B cell (primary cell): ENCODE results near the gene SLC36A1. TPM values are rescaled to one million over a fixed set of nuclear protein-coding genes. Genes with fewer than 3 reads are reported as not detected.

Source experiments
- ATAC-seq: fragments of 200-7000 bp; cut with Tn5 transposase; one replicate; pipeline ENCODE4 v1.10.0; 2021; ENCODE audit warnings: low read depth, mild to moderate bottlenecking, moderate number of reproducible peaks, moderate library complexity
- CTCF ChIA-PET: fragments of 350-600 bp; sonication (Branson Sonifier 250); formaldehyde crosslinking; loops from one replicate; lab custom pipeline; 2021; ENCODE audit warnings: antibody characterized with exemption, inconsistent platforms; lab: Charles Lee
- POLR2A ChIA-PET: fragments of 350-600 bp; sonication (Branson Sonifier 250); formaldehyde crosslinking; loops from one replicate; lab custom pipeline; 2021; ENCODE audit warnings: antibody characterized with exemption; lab: Charles Lee
- DNase-seq: peaks from one replicate; pipeline ENCODE4 v3.0.0; 2013
- H2AFZ ChIP-seq: 2 replicates; pipeline ENCODE4 v1.6.1; 2012; ENCODE audit warnings: mild to moderate bottlenecking, low read depth, low read length; ENCODE audit not compliant: insufficient read depth, poor library complexity, severe bottlenecking
- H3K27ac ChIP-seq, 2 donors: 1 replicate in 1 of 2; 2 replicates in 1 of 2; pipeline ENCODE4 v1.5.1; 2012 to 2013; ENCODE audit warnings: low read length in 2 of 2, mild to moderate bottlenecking in 2 of 2, moderate library complexity in 1 of 2
- H3K27me3 ChIP-seq, 4 experiments: fragments of 200-600 bp in 1 of 4; sonication (generic) in 1 of 4; replicated peaks in 1 of 4; 1 replicate in 2 of 4; 2 replicates in 2 of 4; pipeline versions ENCODE4 v1.6.1 to v1.7.0; 2013 to 2016; ENCODE audit warnings: low read length in 3 of 4, mild to moderate bottlenecking in 2 of 4, mixed read lengths in 1 of 4, moderate library complexity in 1 of 4; ENCODE audit not compliant: insufficient read depth in 4 of 4, control insufficient read depth in 3 of 4; ENCODE audit errors: control extremely low read depth in 1 of 4
- H3K36me3 ChIP-seq, 2 experiments: replicated peaks in 1 of 2; 1 replicate in 1 of 2; 2 replicates in 1 of 2; pipeline versions ENCODE4 v1.6.1 to v1.7.1; 2013; ENCODE audit warnings: low read length in 1 of 2; ENCODE audit not compliant: insufficient read depth in 2 of 2, control insufficient read depth in 1 of 2; ENCODE audit errors: control extremely low read depth in 1 of 2, extremely low read depth in 1 of 2
- H3K4me1 ChIP-seq, 2 donors: fragments of 200-600 bp in 1 of 2; sonication (generic) in 1 of 2; 1 replicate in 1 of 2; 2 replicates in 1 of 2; pipeline versions ENCODE4 v1.5.1 to v1.6.1; 2013 to 2017; ENCODE audit warnings: low read length in 2 of 2; ENCODE audit not compliant: control insufficient read depth in 2 of 2, insufficient read depth in 2 of 2
- H3K4me2 ChIP-seq: replicated peaks from 2 replicates; pipeline ENCODE3; 2012; ENCODE audit warnings: mild to moderate bottlenecking, low read depth, low read length; ENCODE audit not compliant: poor library complexity, severe bottlenecking
- H3K4me3 ChIP-seq, 5 experiments: fragments of 200-600 bp in 1 of 5; sonication (generic) in 1 of 5; 1 replicate in 3 of 5; 2 replicates in 2 of 5; pipeline versions ENCODE4 v1.5.1 to v1.7.0; 2011 to 2016; ENCODE audit warnings: low read length in 4 of 5, mild to moderate bottlenecking in 4 of 5, low read depth in 2 of 5, control low read depth in 1 of 5, moderate library complexity in 1 of 5; ENCODE audit not compliant: insufficient read depth in 1 of 5; ENCODE audit errors: control extremely low read depth in 1 of 5, extremely low read depth in 1 of 5
- H3K79me2 ChIP-seq: fragments of 200-600 bp; sonication (generic); one replicate; pipeline ENCODE4 v1.6.0; 2016; ENCODE audit warnings: low read length; ENCODE audit not compliant: control insufficient read depth, insufficient read depth
- H3K9ac ChIP-seq: fragments of 200-600 bp; sonication (generic); 2 replicates; pipeline ENCODE4 v1.6.1; 2017; ENCODE audit warnings: mild to moderate bottlenecking, low read length, moderate library complexity
- H3K9me3 ChIP-seq, 3 donors: one replicate each; pipeline versions ENCODE4 v1.6.1 to v1.7.1; 2013; ENCODE audit warnings: low read length in 2 of 3; ENCODE audit not compliant: control insufficient read depth in 2 of 3, insufficient read depth in 1 of 3; ENCODE audit errors: control extremely low read depth in 1 of 3
- H4K20me1 ChIP-seq: 2 replicates; pipeline ENCODE4 v1.6.0; 2012; ENCODE audit warnings: mild to moderate bottlenecking, low read length; ENCODE audit not compliant: insufficient read depth, control insufficient read depth, poor library complexity, severe bottlenecking
- H3K27ac Mint-ChIP-seq: one replicate; pipeline ENCODE4 v1.8.0; 2021; ENCODE audit warnings: mixed read lengths
- H3K27me3 Mint-ChIP-seq: one replicate; pipeline ENCODE4 v1.8.0; 2021; ENCODE audit warnings: mixed read lengths
- H3K4me1 Mint-ChIP-seq: one replicate; pipeline ENCODE4 v1.8.0; 2021; ENCODE audit warnings: mixed read lengths
- H3K4me3 Mint-ChIP-seq: one replicate; pipeline ENCODE4 v1.8.0; 2021; ENCODE audit warnings: mixed read lengths
- H3K9me3 Mint-ChIP-seq: one replicate; pipeline ENCODE4 v1.8.0; 2022; ENCODE audit warnings: mixed read lengths; ENCODE audit not compliant: insufficient read depth
- EZH2 ChIP-seq: IDR thresholded peaks from 2 replicates; pipeline ENCODE4 v1.6.1; 2012; ENCODE audit warnings: borderline replicate concordance, low read depth, mild to moderate bottlenecking, moderate library complexity, low read length; ENCODE audit not compliant: insufficient read depth, poor library complexity, severe bottlenecking
- WGBS: methylation state at CpG from one replicate; pipeline ENCODE4 v1.1.5; 2013; ENCODE audit warnings: missing lambda C conversion rate; ENCODE audit not compliant: insufficient coverage; 5-methylcytosine and 5-hydroxymethylcytosine counted together
- intact Hi-C: fragments of 100-400 bp; cut with micrococcal nuclease; formaldehyde crosslinking; loops from one replicate; pipeline ENCODE4 v1.10.0; 2022
- polyA plus RNA-seq: library from polyadenylated mRNA; depleted of rRNA; stranded (reverse); fragments of >200 nt; gene quantifications from 2 replicates; pipeline ENCODE4 v1.2.3, GENCODE V29; 2012
- total RNA-seq, 2 donors: library from RNA; stranded (reverse); fragments of 120-200 nt in 1 of 2; gene quantifications; 1 replicate in 1 of 2; 2 replicates in 1 of 2; pipeline versions ENCODE4 v1.2.3 to v1.2.4, GENCODE V29; 2013 to 2022
- TF ChIP-seq, protein P1 (sequence below): fragments of 200-600 bp; IDR thresholded peaks from one replicate; pipeline ENCODE4 v1.8.0; 2022; ENCODE audit warnings: antibody characterized with exemption, mild to moderate bottlenecking

SLC36A1 gene
- total and polyA plus RNA-seq, 2 donors (not counting 1 experiment from before 2014, with no cell fraction given) = 4.0 to 15.1 TPM

DNA sequence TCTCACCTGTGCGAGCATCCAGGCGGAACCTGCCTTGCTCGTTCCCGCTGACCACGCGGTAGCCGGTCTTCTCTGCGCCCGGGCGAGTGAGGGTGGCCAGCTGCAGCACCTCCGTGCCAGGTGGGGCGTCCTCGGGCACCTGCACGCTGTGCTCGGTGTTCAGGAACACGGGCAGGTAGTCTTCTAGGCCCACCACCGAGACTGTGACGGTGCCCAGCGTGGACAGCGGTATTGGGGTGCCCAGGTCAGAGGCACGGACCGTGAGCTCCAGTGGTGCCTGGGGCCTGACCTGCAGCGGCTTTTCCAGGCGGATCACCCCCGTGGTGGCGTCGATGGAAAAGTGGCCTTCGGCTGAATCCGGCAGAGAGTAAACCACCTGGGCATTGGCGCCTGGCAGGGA is 84.2 kb downstream of the SLC36A1 start:
- Histone ChIP-seq H3K27ac (no peak overlapping the region), H3K4me3 (no peak overlapping the region), H3K36me3 (no peaks in the 10 kb centered on the region), H3K27me3 (peaks cover 0 to 11% (median 0%) of the 10 kb centered on the region in 4 experiments), H3K9me3 (no peaks in the 10 kb centered on the region), H3K79me2 (no peaks in the 10 kb centered on the region), H4K20me1 (no peaks in the 10 kb centered on the region), H3K9ac (no peak overlapping the region), H3K4me1 (no peaks in the 10 kb centered on the region), H2AFZ (no peak overlapping the region), H3K4me2 (no peak overlapping the region)
- no peak overlapping the region for H3K4me3 Mint-ChIP-seq
- DNase-seq (no peak), ATAC-seq (no peak)
- no peaks in the 10 kb centered on the region for H3K4me1 Mint-ChIP-seq
- no peaks in the 10 kb centered on the region for H3K9me3 Mint-ChIP-seq
- peaks cover 22% of the 10 kb centered on the region for H3K27me3 Mint-ChIP-seq
- intact Hi-C loops = no loop called here
- WGBS = 94% methylated on average over 30 of the region's 30 CpGs
- no peak for TF ChIP-seq EZH2
- TF ChIP-seq, protein P1, sequence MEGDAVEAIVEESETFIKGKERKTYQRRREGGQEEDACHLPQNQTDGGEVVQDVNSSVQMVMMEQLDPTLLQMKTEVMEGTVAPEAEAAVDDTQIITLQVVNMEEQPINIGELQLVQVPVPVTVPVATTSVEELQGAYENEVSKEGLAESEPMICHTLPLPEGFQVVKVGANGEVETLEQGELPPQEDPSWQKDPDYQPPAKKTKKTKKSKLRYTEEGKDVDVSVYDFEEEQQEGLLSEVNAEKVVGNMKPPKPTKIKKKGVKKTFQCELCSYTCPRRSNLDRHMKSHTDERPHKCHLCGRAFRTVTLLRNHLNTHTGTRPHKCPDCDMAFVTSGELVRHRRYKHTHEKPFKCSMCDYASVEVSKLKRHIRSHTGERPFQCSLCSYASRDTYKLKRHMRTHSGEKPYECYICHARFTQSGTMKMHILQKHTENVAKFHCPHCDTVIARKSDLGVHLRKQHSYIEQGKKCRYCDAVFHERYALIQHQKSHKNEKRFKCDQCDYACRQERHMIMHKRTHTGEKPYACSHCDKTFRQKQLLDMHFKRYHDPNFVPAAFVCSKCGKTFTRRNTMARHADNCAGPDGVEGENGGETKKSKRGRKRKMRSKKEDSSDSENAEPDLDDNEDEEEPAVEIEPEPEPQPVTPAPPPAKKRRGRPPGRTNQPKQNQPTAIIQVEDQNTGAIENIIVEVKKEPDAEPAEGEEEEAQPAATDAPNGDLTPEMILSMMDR = no peak
- ChIA-PET POLR2A (no interaction called here), CTCF (no interaction called here)
- H3K27ac Mint-ChIP-seq = no peak overlapping the region

DNA sequence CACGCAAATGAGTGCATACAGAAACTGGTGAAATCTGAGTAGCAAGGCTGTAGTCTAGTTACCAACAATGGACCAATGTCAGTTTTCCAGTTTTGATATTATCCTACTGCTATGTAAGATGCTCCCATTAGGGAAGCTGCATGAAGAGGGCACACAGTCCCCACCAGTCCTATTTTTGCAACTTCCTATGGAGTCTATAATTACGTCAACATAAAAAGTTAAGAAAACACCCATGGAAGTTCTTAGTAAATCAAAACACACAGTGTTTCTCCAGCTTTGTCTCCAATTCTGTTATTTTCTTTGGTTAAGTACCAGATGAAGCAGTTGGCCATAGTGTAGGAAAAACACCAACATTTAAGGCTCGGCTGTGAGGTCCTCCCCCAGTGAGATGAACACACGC is 85.0 kb downstream of the SLC36A1 start:
- Histone ChIP-seq H3K4me3 (no peak overlapping the region), H3K27me3 (peaks cover 0 to 11% (median 0%) of the 10 kb centered on the region in 4 experiments), H2AFZ (no peak overlapping the region), H3K79me2 (no peaks in the 10 kb centered on the region), H3K4me2 (no peak overlapping the region), H3K9me3 (no peaks in the 10 kb centered on the region), H4K20me1 (no peaks in the 10 kb centered on the region), H3K9ac (no peak overlapping the region), H3K27ac (no peak overlapping the region), H3K36me3 (no peaks in the 10 kb centered on the region), H3K4me1 (no peaks in the 10 kb centered on the region)
- no CpG with 5 or more reads among the region's 4 CpGs for WGBS
- Mint-ChIP-seq H3K9me3 (no peaks in the 10 kb centered on the region), H3K4me3 (no peak overlapping the region), H3K27ac (no peak overlapping the region), H3K4me1 (no peaks in the 10 kb centered on the region), H3K27me3 (peaks cover 22% of the 10 kb centered on the region)
- intact Hi-C loops = no loop called here
- TF ChIP-seq, protein P1 = no peak
- TF ChIP-seq EZH2 = no peak
- POLR2A ChIA-PET = no interaction called here
- no peak for ATAC-seq
- CTCF ChIA-PET = interaction anchor here (0.7 kb wide), 1 partner anchor 208 kb away, joined by 4 read pairs; no protein-coding TSS in a partner anchor
- DNase-seq = no peak
